GM23338 (cell line): ENCODE results near the gene STRN4. TPM values are rescaled to one million over a fixed set of nuclear protein-coding genes. Genes with fewer than 3 reads are reported as not detected.

ENCODE experiments used
- ATAC-seq: fragments of 200-7000 bp; cut with Tn5 transposase; 3 replicates; pipeline ENCODE4 v1.9.1; 2020
- DNase-seq: peaks from one replicate; pipeline ENCODE4 v3.0.0-alpha.2; 2015; ENCODE audit warnings: low spot score
- H2AFZ ChIP-seq: fragments of 200-600 bp; sonication (generic); 2 replicates; pipeline ENCODE4 v1.8.0; 2016; ENCODE audit warnings: antibody characterized with exemption, mild to moderate bottlenecking, moderate library complexity
- H3F3A ChIP-seq: fragments of 200-600 bp; sonication (generic); replicated peaks from 2 replicates; pipeline ENCODE4 v1.8.0; 2017; ENCODE audit warnings: antibody characterized with exemption, mixed run types, low read depth
- H3K27ac ChIP-seq: fragments of 200-600 bp; sonication (generic); 2 replicates; pipeline ENCODE4 v1.6.1; 2016; ENCODE audit warnings: low read depth
- H3K27me3 ChIP-seq: fragments of 200-600 bp; sonication (generic); 2 replicates; pipeline ENCODE4 v1.8.0; 2016; ENCODE audit warnings: mild to moderate bottlenecking, mixed run types, moderate library complexity; ENCODE audit not compliant: insufficient read depth
- H3K36me3 ChIP-seq: fragments of 200-600 bp; sonication (generic); 2 replicates; pipeline ENCODE4 v1.8.0; 2016; ENCODE audit warnings: mild to moderate bottlenecking; ENCODE audit not compliant: insufficient read depth
- H3K4me1 ChIP-seq: fragments of 200-600 bp; sonication (generic); 2 replicates; pipeline ENCODE4 v1.8.0; 2016; ENCODE audit warnings: mild to moderate bottlenecking, moderate library complexity; ENCODE audit not compliant: insufficient read depth
- H3K4me2 ChIP-seq: fragments of 200-600 bp; sonication (generic); 2 replicates; pipeline ENCODE4 v1.7.1; 2017; ENCODE audit warnings: mixed run types
- H3K4me3 ChIP-seq: fragments of 200-600 bp; sonication (generic); 2 replicates; pipeline ENCODE4 v1.6.1; 2016; ENCODE audit warnings: mixed run types
- H3K79me2 ChIP-seq: fragments of 200-600 bp; sonication (generic); replicated peaks from 2 replicates; pipeline ENCODE4 v1.8.0; 2017; ENCODE audit warnings: mild to moderate bottlenecking; ENCODE audit not compliant: insufficient read depth
- H3K9me2 ChIP-seq: fragments of 200-600 bp; sonication (generic); 2 replicates; pipeline ENCODE4 v1.8.0; 2017; ENCODE audit not compliant: insufficient read depth
- H4K20me1 ChIP-seq: fragments of 200-600 bp; sonication (generic); replicated peaks from 2 replicates; pipeline ENCODE4 v1.8.0; 2017; ENCODE audit warnings: mild to moderate bottlenecking; ENCODE audit not compliant: insufficient read depth
- H3K27ac Mint-ChIP-seq: 2 replicates; pipeline ENCODE4 v1.8.0; 2020; ENCODE audit warnings: inconsistent platforms, mild to moderate bottlenecking, moderate library complexity, mixed read lengths
- H3K27me3 Mint-ChIP-seq: 3 replicates; pipeline ENCODE4 v1.8.0; 2022; ENCODE audit warnings: low read depth, mild to moderate bottlenecking, moderate library complexity, mixed read lengths, inconsistent platforms; ENCODE audit not compliant: insufficient read depth, poor library complexity
- H3K36me3 Mint-ChIP-seq: 3 replicates; pipeline ENCODE4 v1.8.0; 2021; ENCODE audit warnings: low read depth, mild to moderate bottlenecking, inconsistent platforms, moderate library complexity, mixed read lengths
- H3K4me1 Mint-ChIP-seq: 3 replicates; pipeline ENCODE4 v1.8.0; 2020; ENCODE audit warnings: mild to moderate bottlenecking, inconsistent platforms, mixed read lengths
- H3K4me3 Mint-ChIP-seq: 3 replicates; pipeline ENCODE4 v1.8.0; 2021; ENCODE audit warnings: moderate library complexity, mild to moderate bottlenecking, inconsistent platforms, mixed read lengths
- H3K9me3 Mint-ChIP-seq: 3 replicates; pipeline ENCODE4 v1.8.0; 2020; ENCODE audit warnings: moderate library complexity, mild to moderate bottlenecking, inconsistent platforms, mixed read lengths
- CREB1 ChIP-seq: fragments of 250-450 bp; sonication (Bioruptor Pico); IDR thresholded peaks from 2 replicates; pipeline ENCODE4 v1.5.0; 2020; ENCODE audit warnings: low read depth, mild to moderate bottlenecking, moderate library complexity
- EZH2 ChIP-seq: fragments of 200-600 bp; sonication (generic); IDR thresholded peaks from one replicate; pipeline ENCODE4 v1.8.0; 2017; ENCODE audit warnings: antibody characterized with exemption, mild to moderate bottlenecking, low read depth; ENCODE audit not compliant: unreplicated experiment
- EZH2phosphoT487 ChIP-seq: fragments of 200-600 bp; sonication (generic); IDR thresholded peaks from one replicate; pipeline ENCODE4 v1.8.1; 2018; ENCODE audit warnings: antibody characterized with exemption; ENCODE audit not compliant: unreplicated experiment
- JUNB ChIP-seq: IDR thresholded peaks from one replicate; pipeline ENCODE4 v1.6.1; 2016; ENCODE audit warnings: antibody characterized with exemption; ENCODE audit not compliant: unreplicated experiment
- NANOG ChIP-seq: IDR thresholded peaks from 2 replicates; pipeline ENCODE4 v1.6.1; 2016; ENCODE audit warnings: antibody characterized with exemption, borderline replicate concordance
- POLR2AphosphoS5 ChIP-seq: IDR thresholded peaks from 2 replicates; pipeline ENCODE4 v1.6.1; 2016; ENCODE audit warnings: antibody characterized with exemption, low read depth
- STAT1 ChIP-seq: IDR thresholded peaks from one replicate; pipeline ENCODE4 v1.6.1; 2016; ENCODE audit warnings: antibody characterized with exemption; ENCODE audit not compliant: unreplicated experiment
- ZNF114 ChIP-seq: fragments of 250-450 bp; sonication (Bioruptor Pico); IDR thresholded peaks from 2 replicates; pipeline ENCODE4 v1.5.0; 2020; ENCODE audit warnings: mild to moderate bottlenecking, moderate library complexity
- ZNF331 ChIP-seq: fragments of 250-450 bp; sonication (Bioruptor Pico); IDR thresholded peaks from 2 replicates; pipeline ENCODE4 v1.5.0; 2020; ENCODE audit warnings: low read depth, mild to moderate bottlenecking, moderate library complexity
- polyA plus RNA-seq: library from polyadenylated mRNA; unstranded; fragments of >200 nt; fragmentation: Nextera tagmentation; extraction: Ambion mirVana; gene quantifications from 2 replicates; pipeline ENCODE4 v1.2.1, GENCODE V29; 2016
- total RNA-seq: library from RNA; depleted of rRNA; stranded (reverse); fragments of >200 nt; shearing (Covaris generic); gene quantifications from 2 replicates; pipeline ENCODE4 v1.2.3, GENCODE V29; 2014
- TF ChIP-seq, protein P1 (sequence below): IDR thresholded peaks from one replicate; pipeline ENCODE4 v1.6.1; 2018; ENCODE audit warnings: antibody characterized with exemption; ENCODE audit not compliant: unreplicated experiment
- TF ChIP-seq, protein P2 (sequence below): IDR thresholded peaks from 2 replicates; pipeline ENCODE4 v1.6.1; 2016; ENCODE audit warnings: antibody characterized with exemption
- TF ChIP-seq, protein P3 (sequence below): fragments of 250-450 bp; sonication (Bioruptor Pico); IDR thresholded peaks from 2 replicates; pipeline ENCODE4 v1.5.0; 2020; ENCODE audit warnings: mild to moderate bottlenecking, moderate library complexity
- TF ChIP-seq, protein P4 (sequence below), 2 experiments: fragments of 200-600 bp in 1 of 2; sonication (generic) in 1 of 2; conservative IDR thresholded peaks; 2 replicates each; pipeline versions ENCODE4 v1.5.1 to v1.6.1; 2016 to 2017; ENCODE audit warnings: antibody characterized with exemption in 2 of 2, low read depth in 2 of 2, mild to moderate bottlenecking in 2 of 2, moderate library complexity in 1 of 2

STRN4 gene
- total and polyA plus RNA-seq, 2 experiments from 2014 or later, result 62.1 to 140 TPM

DNA sequence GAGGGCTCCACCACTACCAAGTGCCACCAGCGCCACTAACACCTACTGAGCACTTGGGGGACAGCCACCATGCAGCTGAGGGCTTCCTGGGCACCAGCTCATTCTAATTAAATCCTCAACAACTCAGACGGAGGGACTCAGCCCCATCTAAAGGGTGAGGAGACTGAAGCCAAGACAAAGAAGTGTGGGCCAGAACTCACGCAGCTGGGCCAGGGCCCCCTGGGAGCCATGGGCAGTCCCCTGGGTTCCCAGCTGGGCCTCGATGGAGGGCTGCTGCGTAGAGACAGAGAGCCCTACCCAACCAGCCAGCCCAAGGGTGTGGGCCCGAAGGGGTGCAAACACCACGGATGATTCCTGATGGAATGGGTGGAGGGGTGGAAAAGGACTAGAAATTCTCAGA is 16.6 kb downstream of the STRN4 start:
- H3K9me3 Mint-ChIP-seq, result peaks cover 3% of the 10 kb centered on the region; the same call in 1 of the 3 replicates
- TF ChIP-seq CREB1 (CRISPR knock-in tag) (no peak), NANOG (no peak), STAT1 (no peak), POLR2AphosphoS5 (no peak), EZH2phosphoT487 (no peak), ZNF114 (CRISPR knock-in tag) (no peak), EZH2 (no peak), ZNF331 (CRISPR knock-in tag) (no peak), JUNB (no peak)
- TF ChIP-seq, protein P1, sequence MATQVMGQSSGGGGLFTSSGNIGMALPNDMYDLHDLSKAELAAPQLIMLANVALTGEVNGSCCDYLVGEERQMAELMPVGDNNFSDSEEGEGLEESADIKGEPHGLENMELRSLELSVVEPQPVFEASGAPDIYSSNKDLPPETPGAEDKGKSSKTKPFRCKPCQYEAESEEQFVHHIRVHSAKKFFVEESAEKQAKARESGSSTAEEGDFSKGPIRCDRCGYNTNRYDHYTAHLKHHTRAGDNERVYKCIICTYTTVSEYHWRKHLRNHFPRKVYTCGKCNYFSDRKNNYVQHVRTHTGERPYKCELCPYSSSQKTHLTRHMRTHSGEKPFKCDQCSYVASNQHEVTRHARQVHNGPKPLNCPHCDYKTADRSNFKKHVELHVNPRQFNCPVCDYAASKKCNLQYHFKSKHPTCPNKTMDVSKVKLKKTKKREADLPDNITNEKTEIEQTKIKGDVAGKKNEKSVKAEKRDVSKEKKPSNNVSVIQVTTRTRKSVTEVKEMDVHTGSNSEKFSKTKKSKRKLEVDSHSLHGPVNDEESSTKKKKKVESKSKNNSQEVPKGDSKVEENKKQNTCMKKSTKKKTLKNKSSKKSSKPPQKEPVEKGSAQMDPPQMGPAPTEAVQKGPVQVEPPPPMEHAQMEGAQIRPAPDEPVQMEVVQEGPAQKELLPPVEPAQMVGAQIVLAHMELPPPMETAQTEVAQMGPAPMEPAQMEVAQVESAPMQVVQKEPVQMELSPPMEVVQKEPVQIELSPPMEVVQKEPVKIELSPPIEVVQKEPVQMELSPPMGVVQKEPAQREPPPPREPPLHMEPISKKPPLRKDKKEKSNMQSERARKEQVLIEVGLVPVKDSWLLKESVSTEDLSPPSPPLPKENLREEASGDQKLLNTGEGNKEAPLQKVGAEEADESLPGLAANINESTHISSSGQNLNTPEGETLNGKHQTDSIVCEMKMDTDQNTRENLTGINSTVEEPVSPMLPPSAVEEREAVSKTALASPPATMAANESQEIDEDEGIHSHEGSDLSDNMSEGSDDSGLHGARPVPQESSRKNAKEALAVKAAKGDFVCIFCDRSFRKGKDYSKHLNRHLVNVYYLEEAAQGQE, result no peak
- TF ChIP-seq, protein P2, sequence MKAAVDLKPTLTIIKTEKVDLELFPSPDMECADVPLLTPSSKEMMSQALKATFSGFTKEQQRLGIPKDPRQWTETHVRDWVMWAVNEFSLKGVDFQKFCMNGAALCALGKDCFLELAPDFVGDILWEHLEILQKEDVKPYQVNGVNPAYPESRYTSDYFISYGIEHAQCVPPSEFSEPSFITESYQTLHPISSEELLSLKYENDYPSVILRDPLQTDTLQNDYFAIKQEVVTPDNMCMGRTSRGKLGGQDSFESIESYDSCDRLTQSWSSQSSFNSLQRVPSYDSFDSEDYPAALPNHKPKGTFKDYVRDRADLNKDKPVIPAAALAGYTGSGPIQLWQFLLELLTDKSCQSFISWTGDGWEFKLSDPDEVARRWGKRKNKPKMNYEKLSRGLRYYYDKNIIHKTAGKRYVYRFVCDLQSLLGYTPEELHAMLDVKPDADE, result no peak
- TF ChIP-seq, protein P3, sequence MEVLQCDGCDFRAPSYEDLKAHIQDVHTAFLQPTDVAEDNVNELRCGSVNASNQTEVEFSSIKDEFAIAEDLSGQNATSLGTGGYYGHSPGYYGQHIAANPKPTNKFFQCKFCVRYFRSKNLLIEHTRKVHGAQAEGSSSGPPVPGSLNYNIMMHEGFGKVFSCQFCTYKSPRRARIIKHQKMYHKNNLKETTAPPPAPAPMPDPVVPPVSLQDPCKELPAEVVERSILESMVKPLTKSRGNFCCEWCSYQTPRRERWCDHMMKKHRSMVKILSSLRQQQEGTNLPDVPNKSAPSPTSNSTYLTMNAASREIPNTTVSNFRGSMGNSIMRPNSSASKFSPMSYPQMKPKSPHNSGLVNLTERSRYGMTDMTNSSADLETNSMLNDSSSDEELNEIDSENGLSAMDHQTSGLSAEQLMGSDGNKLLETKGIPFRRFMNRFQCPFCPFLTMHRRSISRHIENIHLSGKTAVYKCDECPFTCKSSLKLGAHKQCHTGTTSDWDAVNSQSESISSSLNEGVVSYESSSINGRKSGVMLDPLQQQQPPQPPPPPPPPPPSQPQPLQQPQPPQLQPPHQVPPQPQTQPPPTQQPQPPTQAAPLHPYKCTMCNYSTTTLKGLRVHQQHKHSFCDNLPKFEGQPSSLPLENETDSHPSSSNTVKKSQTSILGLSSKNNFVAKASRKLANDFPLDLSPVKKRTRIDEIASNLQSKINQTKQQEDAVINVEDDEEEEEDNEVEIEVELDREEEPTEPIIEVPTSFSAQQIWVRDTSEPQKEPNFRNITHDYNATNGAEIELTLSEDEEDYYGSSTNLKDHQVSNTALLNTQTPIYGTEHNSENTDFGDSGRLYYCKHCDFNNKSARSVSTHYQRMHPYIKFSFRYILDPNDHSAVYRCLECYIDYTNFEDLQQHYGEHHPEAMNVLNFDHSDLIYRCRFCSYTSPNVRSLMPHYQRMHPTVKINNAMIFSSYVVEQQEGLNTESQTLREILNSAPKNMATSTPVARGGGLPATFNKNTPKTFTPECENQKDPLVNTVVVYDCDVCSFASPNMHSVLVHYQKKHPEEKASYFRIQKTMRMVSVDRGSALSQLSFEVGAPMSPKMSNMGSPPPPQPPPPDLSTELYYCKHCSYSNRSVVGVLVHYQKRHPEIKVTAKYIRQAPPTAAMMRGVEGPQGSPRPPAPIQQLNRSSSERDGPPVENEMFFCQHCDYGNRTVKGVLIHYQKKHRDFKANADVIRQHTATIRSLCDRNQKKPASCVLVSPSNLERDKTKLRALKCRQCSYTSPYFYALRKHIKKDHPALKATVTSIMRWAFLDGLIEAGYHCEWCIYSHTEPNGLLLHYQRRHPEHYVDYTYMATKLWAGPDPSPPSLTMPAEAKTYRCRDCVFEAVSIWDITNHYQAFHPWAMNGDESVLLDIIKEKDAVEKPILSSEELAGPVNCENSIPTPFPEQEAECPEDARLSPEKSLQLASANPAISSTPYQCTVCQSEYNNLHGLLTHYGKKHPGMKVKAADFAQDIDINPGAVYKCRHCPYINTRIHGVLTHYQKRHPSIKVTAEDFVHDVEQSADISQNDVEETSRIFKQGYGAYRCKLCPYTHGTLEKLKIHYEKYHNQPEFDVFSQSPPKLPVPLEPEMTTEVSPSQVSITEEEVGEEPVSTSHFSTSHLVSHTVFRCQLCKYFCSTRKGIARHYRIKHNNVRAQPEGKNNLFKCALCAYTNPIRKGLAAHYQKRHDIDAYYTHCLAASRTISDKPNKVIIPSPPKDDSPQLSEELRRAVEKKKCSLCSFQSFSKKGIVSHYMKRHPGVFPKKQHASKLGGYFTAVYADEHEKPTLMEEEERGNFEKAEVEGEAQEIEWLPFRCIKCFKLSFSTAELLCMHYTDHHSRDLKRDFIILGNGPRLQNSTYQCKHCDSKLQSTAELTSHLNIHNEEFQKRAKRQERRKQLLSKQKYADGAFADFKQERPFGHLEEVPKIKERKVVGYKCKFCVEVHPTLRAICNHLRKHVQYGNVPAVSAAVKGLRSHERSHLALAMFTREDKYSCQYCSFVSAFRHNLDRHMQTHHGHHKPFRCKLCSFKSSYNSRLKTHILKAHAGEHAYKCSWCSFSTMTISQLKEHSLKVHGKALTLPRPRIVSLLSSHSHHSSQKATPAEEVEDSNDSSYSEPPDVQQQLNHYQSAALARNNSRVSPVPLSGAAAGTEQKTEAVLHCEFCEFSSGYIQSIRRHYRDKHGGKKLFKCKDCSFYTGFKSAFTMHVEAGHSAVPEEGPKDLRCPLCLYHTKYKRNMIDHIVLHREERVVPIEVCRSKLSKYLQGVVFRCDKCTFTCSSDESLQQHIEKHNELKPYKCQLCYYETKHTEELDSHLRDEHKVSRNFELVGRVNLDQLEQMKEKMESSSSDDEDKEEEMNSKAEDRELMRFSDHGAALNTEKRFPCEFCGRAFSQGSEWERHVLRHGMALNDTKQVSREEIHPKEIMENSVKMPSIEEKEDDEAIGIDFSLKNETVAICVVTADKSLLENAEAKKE (CRISPR knock-in tag), result no peak
- TF ChIP-seq, protein P4, sequence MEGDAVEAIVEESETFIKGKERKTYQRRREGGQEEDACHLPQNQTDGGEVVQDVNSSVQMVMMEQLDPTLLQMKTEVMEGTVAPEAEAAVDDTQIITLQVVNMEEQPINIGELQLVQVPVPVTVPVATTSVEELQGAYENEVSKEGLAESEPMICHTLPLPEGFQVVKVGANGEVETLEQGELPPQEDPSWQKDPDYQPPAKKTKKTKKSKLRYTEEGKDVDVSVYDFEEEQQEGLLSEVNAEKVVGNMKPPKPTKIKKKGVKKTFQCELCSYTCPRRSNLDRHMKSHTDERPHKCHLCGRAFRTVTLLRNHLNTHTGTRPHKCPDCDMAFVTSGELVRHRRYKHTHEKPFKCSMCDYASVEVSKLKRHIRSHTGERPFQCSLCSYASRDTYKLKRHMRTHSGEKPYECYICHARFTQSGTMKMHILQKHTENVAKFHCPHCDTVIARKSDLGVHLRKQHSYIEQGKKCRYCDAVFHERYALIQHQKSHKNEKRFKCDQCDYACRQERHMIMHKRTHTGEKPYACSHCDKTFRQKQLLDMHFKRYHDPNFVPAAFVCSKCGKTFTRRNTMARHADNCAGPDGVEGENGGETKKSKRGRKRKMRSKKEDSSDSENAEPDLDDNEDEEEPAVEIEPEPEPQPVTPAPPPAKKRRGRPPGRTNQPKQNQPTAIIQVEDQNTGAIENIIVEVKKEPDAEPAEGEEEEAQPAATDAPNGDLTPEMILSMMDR (conservative IDR thresholded peaks at IDR 0.05; ENCODE audit: low read depth in 2 of 2), result no peak

More for the DNA sequence above, 16.6 kb downstream of the STRN4 start:
- Mint-ChIP-seq H3K4me3 (no peak overlapping the region), H3K27me3 (peaks cover 10% of the 10 kb centered on the region), H3K4me1 (peaks cover 21% of the 10 kb centered on the region), H3K27ac (peak overlapping the region; percentile 65; the same call in 1 of the 2 replicates), H3K36me3 (peaks cover 85% of the 10 kb centered on the region)
- Histone ChIP-seq H2AFZ (no peak overlapping the region), H3K27ac (no peak overlapping the region), H3K4me2 (no peak overlapping the region), H4K20me1 (peaks cover 20% of the 10 kb centered on the region), H3K27me3 (no peaks in the 10 kb centered on the region), H3K9me2 (no peaks in the 10 kb centered on the region), H3K79me2 (peaks cover 26% of the 10 kb centered on the region), H3F3A (peaks cover 3% of the 10 kb centered on the region; the same call in 1 of the 2 replicates), H3K4me1 (no peaks in the 10 kb centered on the region), H3K36me3 (peaks cover 25% of the 10 kb centered on the region), H3K4me3 (no peak overlapping the region)
- ATAC-seq, result no peak
- no peak for DNase-seq
